T-cell (primary cell): ENCODE measurements around the gene TMPRSS6. TPM values are rescaled to one million over a fixed set of nuclear protein-coding genes. Genes with fewer than 3 reads are reported as not detected.

Experiments used
- ATAC-seq, 4 experiments: fragments of 200-7000 bp in 3 of 4; fragments of 150-1000 bp in 1 of 4; cut with Tn5 transposase; replicated peaks in 1 of 4; 1 replicate in 3 of 4; 2 replicates in 1 of 4; pipeline ENCODE4 v1.10.0; 2021; ENCODE audit warnings: moderate library complexity in 3 of 4, mild to moderate bottlenecking in 2 of 4, moderate number of reproducible peaks in 1 of 4
- CTCF ChIA-PET, 2 donors: fragments of 300-600 bp; sonication (Branson Sonifier 250); formaldehyde crosslinking; loops; one replicate each; lab custom pipeline; 2022; ENCODE audit warnings: antibody characterized with exemption in 2 of 2; lab: Charles Lee
- POLR2A ChIA-PET, 2 donors: fragments of 300-600 bp; sonication (Branson Sonifier 250); formaldehyde crosslinking; loops; one replicate each; lab custom pipeline; 2022; ENCODE audit warnings: antibody characterized with exemption in 2 of 2; lab: Charles Lee
- DNase-seq, 35 experiments: peaks; one replicate each; pipeline versions ENCODE4 v3.0.0 to v3.0.0-alpha.2; 2013 to 2023
- H3K27ac ChIP-seq: one replicate; pipeline ENCODE4 v1.5.1; 2013; ENCODE audit warnings: low read length
- H3K27me3 ChIP-seq, 2 experiments: replicated peaks in 1 of 2; 1 replicate in 1 of 2; 2 replicates in 1 of 2; pipeline versions ENCODE4 v1.6.1 to v1.7.0; 2013; ENCODE audit warnings: low read length in 1 of 2, mixed read lengths in 1 of 2; ENCODE audit not compliant: control insufficient read depth in 2 of 2, insufficient read depth in 2 of 2; ENCODE audit errors: extremely low read depth in 1 of 2
- H3K36me3 ChIP-seq, 2 donors: 1 replicate in 1 of 2; 2 replicates in 1 of 2; pipeline versions ENCODE4 v1.6.1 to v1.7.0; 2013; ENCODE audit warnings: low read length in 1 of 2; ENCODE audit not compliant: control insufficient read depth in 2 of 2, insufficient read depth in 1 of 2; ENCODE audit errors: extremely low read depth in 1 of 2
- H3K4me1 ChIP-seq, 2 experiments: 1 replicate in 1 of 2; 2 replicates in 1 of 2; pipeline versions ENCODE4 v1.6.1 to v1.7.0; 2013; ENCODE audit warnings: low read length in 2 of 2, mixed read lengths in 1 of 2; ENCODE audit not compliant: insufficient read depth in 2 of 2, control insufficient read depth in 1 of 2; ENCODE audit errors: extremely low read depth in 1 of 2
- H3K4me3 ChIP-seq, 2 donors: 1 replicate in 1 of 2; 2 replicates in 1 of 2; pipeline versions ENCODE4 v1.5.1 to v1.7.0; 2013; ENCODE audit warnings: mild to moderate bottlenecking in 2 of 2, low read length in 1 of 2, moderate library complexity in 1 of 2; ENCODE audit not compliant: control insufficient read depth in 1 of 2; ENCODE audit errors: extremely low read depth in 1 of 2
- H3K9me3 ChIP-seq: 2 replicates; pipeline ENCODE4 v1.7.0; 2013
- H3K27ac Mint-ChIP-seq, 2 donors: one replicate each; pipeline ENCODE4 v1.8.0; 2020 to 2021; ENCODE audit warnings: mild to moderate bottlenecking in 2 of 2, mixed read lengths in 2 of 2
- H3K27me3 Mint-ChIP-seq, 2 donors: one replicate each; pipeline ENCODE4 v1.8.0; 2021 to 2022; ENCODE audit warnings: mixed read lengths in 2 of 2
- H3K36me3 Mint-ChIP-seq: one replicate; pipeline ENCODE4 v1.8.0; 2021; ENCODE audit warnings: mixed read lengths
- H3K4me1 Mint-ChIP-seq, 3 donors: one replicate each; pipeline ENCODE4 v1.8.0; 2020 to 2022; ENCODE audit warnings: mixed read lengths in 3 of 3, mild to moderate bottlenecking in 1 of 3
- H3K4me3 Mint-ChIP-seq, 3 donors: one replicate each; pipeline ENCODE4 v1.8.0; 2020 to 2022; ENCODE audit warnings: mild to moderate bottlenecking in 3 of 3, mixed read lengths in 3 of 3, moderate library complexity in 3 of 3
- H3K9me3 Mint-ChIP-seq, 3 donors: one replicate each; pipeline ENCODE4 v1.8.0; 2020 to 2022; ENCODE audit warnings: mixed read lengths in 3 of 3
- WGBS: methylation state at CpG from one replicate; pipeline ENCODE4 v1.1.5; 2013; ENCODE audit warnings: missing lambda C conversion rate; ENCODE audit not compliant: insufficient coverage; 5-methylcytosine and 5-hydroxymethylcytosine counted together
- total RNA-seq, 35 experiments: library from RNA in 6 of 35; stranded (reverse) in 6 of 35; fragments of 120-200 nt in 1 of 35; gene quantifications; one replicate each; pipeline versions ENCODE4 v1.2.1 to v1.2.4 and lab custom pipeline; 2013 to 2026

TMPRSS6 gene
- total RNA-seq, 5 donors from 2014 or later (not counting 1 experiment from before 2014, with no cell fraction given): 0.40 to 1.3 (median 1.1) TPM

- Histone ChIP-seq H3K4me3 (no peak overlapping the region), H3K27ac (no peak overlapping the region), H3K9me3 (no peaks in the 10 kb centered on the region), H3K4me1 (no peaks in the 10 kb centered on the region), H3K36me3 (no peaks in the 10 kb centered on the region), H3K27me3 (peaks cover 0 to 26% of the 10 kb centered on the region in 2 experiments)
- H3K4me1 Mint-ChIP-seq: peaks cover 0 to 2% (median 0%) of the 10 kb centered on the region in 3 donors
- POLR2A ChIA-PET: no interaction called here
- no peak for DNase-seq
- H3K27ac Mint-ChIP-seq: no peak overlapping the region
- no peak for ATAC-seq
- peaks cover 18 to 24% of the 10 kb centered on the region in 2 donors for H3K27me3 Mint-ChIP-seq
- H3K9me3 Mint-ChIP-seq: no peaks in the 10 kb centered on the region
- H3K4me3 Mint-ChIP-seq: no peak overlapping the region
- WGBS: 69% methylated on average over 8 of the region's 14 CpGs
- CTCF ChIA-PET: no interaction called here
- no peaks in the 10 kb centered on the region for H3K36me3 Mint-ChIP-seq
Observed at GRCh38 chr22:37037669-37038068, 71.8 kb downstream of the TMPRSS6 start.

GRCh38 chr22:37036655-37037377 lies 72.7 kb downstream of the TMPRSS6 start:
- H3K4me3 Mint-ChIP-seq: no peak overlapping the region
- Histone ChIP-seq H3K36me3 (no peaks in the 10 kb centered on the region), H3K27me3 (peaks cover 0 to 23% of the 10 kb centered on the region in 2 experiments), H3K9me3 (no peaks in the 10 kb centered on the region), H3K4me3 (no peak overlapping the region), H3K27ac (no peak overlapping the region), H3K4me1 (no peaks in the 10 kb centered on the region)
- peaks cover 18 to 24% of the 10 kb centered on the region in 2 donors for H3K27me3 Mint-ChIP-seq
- no peak for ATAC-seq
- ChIA-PET POLR2A (no interaction called here), CTCF (interaction anchor here in 1 of 2 donors (0.6 to 0.7 kb wide), 2 partner anchors 15 to 181 kb away, joined by 3 read pairs; partner anchors contain the start of gene KCTD17)
- no peak overlapping the region for H3K27ac Mint-ChIP-seq
- H3K36me3 Mint-ChIP-seq: no peaks in the 10 kb centered on the region
- no peaks in the 10 kb centered on the region for H3K9me3 Mint-ChIP-seq
- no peak for DNase-seq
- WGBS: 78% methylated on average over 10 of the region's 11 CpGs
- peaks cover 0 to 2% (median 0%) of the 10 kb centered on the region in 3 donors for H3K4me1 Mint-ChIP-seq

GRCh38 chr22:37033605-37034430 lies 75.7 kb downstream of the TMPRSS6 start:
- POLR2A ChIA-PET: interaction anchor here in 1 of 2 donors (0.5 kb wide), 1 partner anchor 268 kb away, joined by 3 read pairs; no protein-coding TSS in a partner anchor
- H3K4me3 ChIP-seq: no peak overlapping the region
- DNase-seq (no peak), ATAC-seq (no peak)
- H3K4me1 ChIP-seq: no peaks in the 10 kb centered on the region
- peaks cover 0 to 28% of the 10 kb centered on the region in 2 experiments for H3K27me3 ChIP-seq
- Mint-ChIP-seq H3K27me3 (peaks cover 13 to 18% of the 10 kb centered on the region in 2 donors), H3K9me3 (no peaks in the 10 kb centered on the region), H3K4me1 (no peaks in the 10 kb centered on the region), H3K4me3 (no peak overlapping the region), H3K27ac (no peak overlapping the region), H3K36me3 (no peaks in the 10 kb centered on the region)
- H3K9me3 ChIP-seq: no peaks in the 10 kb centered on the region
- 91% methylated on average over 21 of the region's 23 CpGs for WGBS
- CTCF ChIA-PET: no interaction called here
- H3K27ac ChIP-seq: no peak overlapping the region
- H3K36me3 ChIP-seq: no peaks in the 10 kb centered on the region

GRCh38 chr22:37032535-37033460 lies 76.7 kb downstream of the TMPRSS6 start:
- Mint-ChIP-seq H3K4me3 (no peak overlapping the region), H3K4me1 (no peaks in the 10 kb centered on the region)

GRCh38 chr22:37032134-37032534 lies 77.4 kb downstream of the TMPRSS6 start:
- Mint-ChIP-seq H3K27ac (no peak overlapping the region), H3K4me1 (no peaks in the 10 kb centered on the region), H3K27me3 (peaks cover 12 to 13% of the 10 kb centered on the region in 2 donors), H3K36me3 (no peaks in the 10 kb centered on the region), H3K9me3 (no peaks in the 10 kb centered on the region), H3K4me3 (no peak overlapping the region)
- ChIA-PET POLR2A (no interaction called here), CTCF (no interaction called here)
- no peak for DNase-seq
- ATAC-seq: no peak
- H3K9me3 ChIP-seq: no peaks in the 10 kb centered on the region
- H3K27me3 ChIP-seq: peaks cover 0 to 20% of the 10 kb centered on the region in 2 experiments
- H3K4me3 ChIP-seq: no peak overlapping the region
- H3K27ac ChIP-seq: no peak overlapping the region
- H3K4me1 ChIP-seq: no peaks in the 10 kb centered on the region
- WGBS: 86% methylated on average over 1 of the region's 2 CpGs
- H3K36me3 ChIP-seq: no peaks in the 10 kb centered on the region

More at GRCh38 chr22:37032535-37033460, 76.7 kb downstream of the TMPRSS6 start:
- Histone ChIP-seq H3K4me1 (no peaks in the 10 kb centered on the region), H3K36me3 (no peaks in the 10 kb centered on the region), H3K9me3 (no peaks in the 10 kb centered on the region), H3K27me3 (peaks cover 0 to 27% of the 10 kb centered on the region in 2 experiments), H3K27ac (no peak overlapping the region), H3K4me3 (no peak overlapping the region)
- WGBS: 87% methylated on average over 13 of the region's 18 CpGs
- Mint-ChIP-seq H3K9me3 (no peaks in the 10 kb centered on the region), H3K27me3 (peaks cover 13 to 18% of the 10 kb centered on the region in 2 donors), H3K36me3 (no peaks in the 10 kb centered on the region), H3K27ac (no peak overlapping the region)
- POLR2A ChIA-PET: interaction anchor here in 1 of 2 donors (0.5 kb wide), 1 partner anchor 267 kb away, joined by 3 read pairs; no protein-coding TSS in a partner anchor
- CTCF ChIA-PET: no interaction called here
- ATAC-seq (no peak), DNase-seq (no peak)
